Measurements from ENCODE around the gene TBX2.

- TF ChIP-seq BACH2 (CRISPR knock-in tag; IDR thresholded peaks at IDR 0.05; ENCODE audit: borderline replicate concordance): no peak
- TF ChIP-seq ZFP30 (CRISPR knock-in tag; IDR thresholded peaks at IDR 0.05): no peak
- TF ChIP-seq PPARA (CRISPR knock-in tag; IDR thresholded peaks at IDR 0.05; ENCODE audit: borderline replicate concordance): no peak
- TF ChIP-seq ZNF8 (CRISPR knock-in tag; IDR thresholded peaks at IDR 0.05): no peak
- no peak for TF ChIP-seq TSHZ2 (CRISPR knock-in tag; IDR thresholded peaks at IDR 0.05)
- no peak for TF ChIP-seq RARB (CRISPR knock-in tag; IDR thresholded peaks at IDR 0.05)
- TF ChIP-seq SNAI2 (CRISPR knock-in tag; IDR thresholded peaks at IDR 0.05): no peak
- TF ChIP-seq ZNF70 (CRISPR knock-in tag; IDR thresholded peaks at IDR 0.05): no peak
- TF ChIP-seq CSDC2 (CRISPR knock-in tag; IDR thresholded peaks at IDR 0.05): no peak
- TF ChIP-seq GLIS3 (CRISPR knock-in tag; IDR thresholded peaks at IDR 0.05): no peak
- TF ChIP-seq ZNF565 (CRISPR knock-in tag; conservative IDR thresholded peaks at IDR 0.05; ENCODE audit: low read depth): no peak
- TF ChIP-seq, protein P1, sequence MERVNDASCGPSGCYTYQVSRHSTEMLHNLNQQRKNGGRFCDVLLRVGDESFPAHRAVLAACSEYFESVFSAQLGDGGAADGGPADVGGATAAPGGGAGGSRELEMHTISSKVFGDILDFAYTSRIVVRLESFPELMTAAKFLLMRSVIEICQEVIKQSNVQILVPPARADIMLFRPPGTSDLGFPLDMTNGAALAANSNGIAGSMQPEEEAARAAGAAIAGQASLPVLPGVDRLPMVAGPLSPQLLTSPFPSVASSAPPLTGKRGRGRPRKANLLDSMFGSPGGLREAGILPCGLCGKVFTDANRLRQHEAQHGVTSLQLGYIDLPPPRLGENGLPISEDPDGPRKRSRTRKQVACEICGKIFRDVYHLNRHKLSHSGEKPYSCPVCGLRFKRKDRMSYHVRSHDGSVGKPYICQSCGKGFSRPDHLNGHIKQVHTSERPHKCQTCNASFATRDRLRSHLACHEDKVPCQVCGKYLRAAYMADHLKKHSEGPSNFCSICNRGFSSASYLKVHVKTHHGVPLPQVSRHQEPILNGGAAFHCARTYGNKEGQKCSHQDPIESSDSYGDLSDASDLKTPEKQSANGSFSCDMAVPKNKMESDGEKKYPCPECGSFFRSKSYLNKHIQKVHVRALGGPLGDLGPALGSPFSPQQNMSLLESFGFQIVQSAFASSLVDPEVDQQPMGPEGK (CRISPR knock-in tag; IDR thresholded peaks at IDR 0.05; ENCODE audit: borderline replicate concordance): no peak
- no peak for TF ChIP-seq ESRRG (CRISPR knock-in tag; IDR thresholded peaks at IDR 0.05)
- no peak for TF ChIP-seq CSRNP3 (CRISPR knock-in tag; IDR thresholded peaks at IDR 0.05)
These were observed 53.0 kb downstream of the TBX2 start, which contains the start of gene TBX4 for GRCh38 chr17:61452301-61453290.
